GM18519 (cell line): ENCODE results near the gene ITIH6.
"Not testable (repeated sequence)": the region's sequence is repeated elsewhere in the genome, so short reads cannot be mapped to it uniquely, and the experiment has no call there.

Experiments
- ATAC-seq: cut with Tn5 transposase; IDR thresholded peaks from one replicate; pipeline ENCODE4 v1.9.1; 2021; ENCODE audit warnings: mild to moderate bottlenecking, moderate library complexity; ENCODE audit not compliant: unreplicated experiment, low FRiP score

ITIH6 gene

DNA sequence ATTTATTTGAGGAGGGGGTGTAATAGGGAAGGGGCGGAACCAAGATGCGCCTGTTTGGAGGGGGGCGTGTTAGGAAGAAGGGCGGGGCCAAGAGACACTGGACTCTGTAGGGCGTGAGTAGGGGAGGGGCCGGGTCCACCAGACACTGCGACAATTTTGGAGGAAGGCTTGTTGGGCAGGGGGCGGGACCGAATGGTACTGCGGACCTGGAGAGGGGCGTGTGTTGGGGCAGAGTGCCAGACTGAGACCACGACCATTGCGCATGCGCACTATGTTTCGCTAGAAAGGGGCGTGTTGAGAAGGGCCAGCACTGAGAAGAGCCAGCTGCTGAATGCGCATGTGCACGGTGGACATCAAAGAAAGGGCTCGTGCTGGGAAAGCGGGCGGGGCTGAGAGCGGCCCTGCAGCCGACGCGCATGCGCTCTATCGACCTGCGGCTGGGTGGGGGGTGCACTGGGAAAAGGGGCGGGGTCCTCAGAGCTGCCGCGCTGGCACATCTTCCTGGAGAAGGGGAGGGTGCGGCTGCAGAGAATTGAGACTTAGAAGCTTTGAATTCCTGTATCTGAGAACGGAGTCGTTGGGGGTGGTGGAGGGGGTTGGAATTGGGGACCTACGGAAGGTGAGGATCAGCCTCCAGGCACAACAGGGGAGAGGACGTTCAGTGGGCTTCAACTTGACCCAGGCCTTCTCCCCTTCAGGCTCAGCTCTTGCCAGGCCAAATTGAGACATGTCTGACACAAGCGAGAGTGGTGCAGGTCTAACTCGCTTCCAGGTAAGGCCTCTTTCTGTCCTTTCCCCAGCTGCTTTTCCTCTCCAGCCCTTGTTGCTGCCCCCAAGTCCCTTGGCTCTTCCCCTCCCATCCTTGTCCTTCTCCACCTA is 10.8 kb upstream of the ITIH6 start:
- ATAC-seq = peak; percentile 89

DNA sequence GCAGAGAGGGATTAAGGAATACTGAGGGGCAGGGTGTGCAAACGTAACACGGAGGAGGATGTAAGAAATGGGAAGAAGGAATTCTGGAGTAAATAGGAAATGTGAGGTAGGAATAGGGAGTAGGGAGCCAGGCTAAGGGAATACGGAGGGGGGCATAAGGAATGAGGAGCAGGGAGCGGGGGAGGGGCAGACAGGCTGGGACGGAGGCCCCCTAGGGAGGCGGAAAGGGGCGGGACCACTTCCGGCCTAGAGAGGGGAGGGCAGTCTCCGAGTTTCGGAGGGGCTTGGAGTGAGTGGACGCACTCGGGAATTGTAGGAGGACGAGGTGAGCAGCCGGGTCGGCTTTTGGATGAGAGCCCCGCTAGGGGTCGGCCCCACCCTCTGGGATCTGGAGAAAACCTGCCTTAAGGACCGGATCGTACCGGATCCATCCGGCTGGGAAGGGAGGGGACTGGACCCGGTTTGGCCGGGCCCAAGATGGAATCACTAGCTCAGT is 10.1 kb upstream of the ITIH6 start:
- ATAC-seq = peak; percentile 11

DNA sequence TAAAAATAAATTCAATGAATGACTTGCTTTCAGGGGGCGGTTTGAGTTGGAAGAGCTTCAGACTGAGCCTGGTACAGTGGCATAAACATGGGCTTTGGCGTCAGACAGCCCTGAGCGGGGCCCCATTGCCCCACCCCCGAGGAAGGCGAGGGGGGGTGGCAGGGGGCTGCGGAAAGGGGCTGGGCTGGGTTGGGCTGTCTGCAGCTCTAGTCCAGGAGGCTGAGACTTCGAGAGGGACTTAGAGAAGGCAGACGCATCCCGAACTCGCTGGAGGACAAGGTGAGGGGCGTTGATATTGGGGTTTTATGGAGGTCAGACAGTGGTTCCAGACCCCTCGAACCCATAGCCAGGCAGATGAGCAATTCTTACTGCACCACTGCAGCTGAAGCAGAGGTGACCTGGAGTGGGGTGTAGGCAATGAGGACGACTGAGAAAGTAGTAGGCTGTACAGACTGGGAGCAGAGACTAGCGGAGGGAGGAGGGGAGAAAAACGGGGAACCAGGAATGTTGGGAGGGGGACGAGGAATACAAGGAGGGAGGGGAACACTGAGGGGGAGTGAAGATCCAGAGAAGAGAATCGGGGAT is 9.6 kb upstream of the ITIH6 start, which contains the start of gene MAGED2:
Gene MAGED2, plus strand, starts transcription at position 222 of the 585 bp plus-strand sequence. CDS start 1,587 bp downstream, outside the sequence.
- ATAC-seq = no peak

DNA sequence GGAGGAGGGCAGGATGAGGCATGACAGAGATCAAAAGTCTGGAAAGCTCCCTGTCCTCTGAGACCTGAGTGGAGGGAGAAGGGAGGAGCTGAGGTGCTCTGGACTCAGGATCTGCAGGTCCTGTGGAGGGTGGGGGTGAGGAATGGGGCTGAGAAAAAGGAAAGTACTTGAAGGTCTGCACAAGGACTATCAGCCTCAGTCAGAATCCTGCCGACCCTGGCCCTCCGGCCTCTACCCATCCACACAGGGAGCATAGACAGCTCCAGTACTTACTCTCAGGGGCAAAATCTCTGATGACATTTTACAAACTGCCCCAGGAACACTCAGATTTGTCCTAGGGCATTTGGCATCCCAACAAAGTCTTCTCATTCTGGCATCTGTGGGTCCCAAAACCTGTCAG is 991 bp upstream of the ITIH6 start:
- ATAC-seq = no peak

DNA sequence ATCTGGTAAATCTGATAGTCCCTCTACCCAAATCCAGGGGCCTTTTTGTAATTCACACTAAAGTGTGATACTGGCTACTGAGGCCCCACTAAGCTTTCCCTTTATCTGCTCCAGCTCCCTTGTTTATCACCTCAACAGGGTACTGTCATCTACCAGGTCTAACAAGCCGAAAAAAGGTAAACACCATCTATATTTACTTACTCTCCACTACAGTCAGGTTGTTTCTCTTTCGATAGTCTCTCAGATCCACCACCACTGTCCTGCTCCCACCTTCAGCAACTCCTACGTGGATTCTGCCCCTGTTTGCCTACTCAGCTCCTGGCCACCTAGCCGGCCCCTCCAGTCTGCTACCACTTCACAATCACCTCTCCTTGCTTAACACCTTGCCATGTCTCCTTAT is 3.3 kb downstream of the ITIH6 start:
- ATAC-seq = no peak

DNA sequence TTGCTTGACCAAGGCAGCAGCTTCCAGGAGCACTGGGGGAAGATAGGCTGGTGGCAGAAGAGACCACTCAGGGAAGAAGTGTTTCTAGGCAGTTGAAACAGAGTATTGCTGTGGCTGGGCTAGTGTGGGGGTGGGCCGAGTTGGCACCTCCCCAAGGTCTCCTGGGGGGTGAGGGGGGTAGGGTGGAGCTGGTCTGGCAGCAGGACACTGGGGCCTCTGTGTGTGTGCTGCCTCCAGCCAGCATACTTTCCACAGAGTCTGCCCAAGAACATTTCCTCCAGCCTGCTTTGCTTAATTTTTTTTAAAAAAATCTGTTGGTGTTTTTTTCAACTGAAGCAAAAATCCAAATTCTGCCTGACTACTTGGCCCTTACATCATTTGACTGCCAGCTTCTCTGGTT is 4.0 kb downstream of the ITIH6 start:
- ATAC-seq = no peak

DNA sequence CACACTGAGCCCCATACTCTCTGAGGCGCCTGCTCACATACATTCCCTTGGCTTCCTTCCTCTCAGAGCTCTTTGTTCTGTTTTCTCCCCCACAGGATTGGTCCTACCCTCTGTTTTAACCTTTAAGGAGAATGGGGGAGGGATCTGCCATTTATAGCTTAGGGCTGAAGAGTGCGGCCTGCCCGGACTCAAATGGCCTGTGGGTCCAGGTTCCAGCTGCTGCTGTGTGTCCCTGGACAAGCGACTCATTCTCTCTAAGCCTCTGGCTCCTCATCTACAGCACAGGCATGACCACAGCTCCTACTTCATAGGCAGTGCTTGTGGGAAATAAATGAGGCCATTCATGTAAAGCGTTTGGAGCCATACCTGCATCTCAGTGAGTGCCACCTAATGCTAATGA is 8.7 kb downstream of the ITIH6 start:
- not testable (repeated sequence) for ATAC-seq

DNA sequence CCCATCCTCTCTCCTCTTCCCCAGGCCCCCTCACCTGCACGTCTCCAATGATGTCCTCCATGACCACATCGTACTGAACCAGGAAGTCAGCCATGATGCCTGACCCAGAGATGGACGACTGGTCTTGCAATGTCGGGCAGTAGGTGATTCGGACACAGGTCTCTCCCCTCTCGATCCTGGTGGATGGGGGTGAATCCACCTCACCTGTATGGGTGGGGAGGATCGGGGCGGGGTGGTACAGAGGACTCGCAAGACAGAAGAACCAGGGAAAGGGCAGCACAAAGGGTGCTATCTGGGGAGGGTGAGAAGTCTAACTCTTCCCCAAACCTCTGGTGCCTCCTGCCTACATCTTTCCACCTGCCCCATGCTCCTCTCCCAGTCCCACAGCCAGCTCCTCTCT is 9.6 kb downstream of the ITIH6 start:
- no peak for ATAC-seq

DNA sequence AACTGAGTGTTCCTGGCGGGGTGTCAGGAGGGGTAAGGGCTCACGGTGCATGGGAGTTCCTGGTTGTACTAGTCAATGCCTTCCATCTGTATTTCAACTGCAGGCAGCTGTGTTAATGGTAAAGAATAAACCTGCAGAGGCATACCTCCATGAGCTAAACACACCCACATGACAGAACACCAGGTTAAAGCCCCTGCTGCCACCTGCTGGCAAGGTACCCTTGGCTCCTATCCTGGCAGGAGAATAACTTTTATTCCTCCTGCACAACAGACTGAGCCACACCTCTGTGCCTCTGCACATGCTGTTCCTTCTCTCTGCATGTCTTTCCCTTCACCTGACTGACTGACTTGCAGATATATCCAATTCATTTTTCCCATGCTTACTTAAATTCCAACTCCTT is 11.1 kb downstream of the ITIH6 start:
- ATAC-seq = no peak

DNA sequence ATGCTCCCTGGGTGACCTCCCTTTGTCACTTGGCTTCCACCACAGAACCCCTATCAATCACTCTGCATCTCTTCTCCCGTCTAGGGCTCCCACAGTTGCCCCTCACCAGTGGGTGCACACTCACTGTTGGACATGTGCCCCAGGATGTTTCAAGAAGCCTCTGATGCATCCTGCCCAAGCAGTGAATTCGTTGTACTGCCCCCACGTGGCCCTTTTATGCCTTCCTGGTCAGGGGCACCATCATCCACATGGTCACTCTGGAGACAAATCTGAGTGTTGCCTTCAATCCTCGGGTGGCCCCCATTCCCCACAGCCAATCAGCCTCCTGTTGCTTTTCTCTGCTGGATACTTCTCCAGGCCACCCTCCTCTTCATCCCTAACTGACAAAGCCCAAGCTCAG is 12.2 kb downstream of the ITIH6 start:
- ATAC-seq = no peak

DNA sequence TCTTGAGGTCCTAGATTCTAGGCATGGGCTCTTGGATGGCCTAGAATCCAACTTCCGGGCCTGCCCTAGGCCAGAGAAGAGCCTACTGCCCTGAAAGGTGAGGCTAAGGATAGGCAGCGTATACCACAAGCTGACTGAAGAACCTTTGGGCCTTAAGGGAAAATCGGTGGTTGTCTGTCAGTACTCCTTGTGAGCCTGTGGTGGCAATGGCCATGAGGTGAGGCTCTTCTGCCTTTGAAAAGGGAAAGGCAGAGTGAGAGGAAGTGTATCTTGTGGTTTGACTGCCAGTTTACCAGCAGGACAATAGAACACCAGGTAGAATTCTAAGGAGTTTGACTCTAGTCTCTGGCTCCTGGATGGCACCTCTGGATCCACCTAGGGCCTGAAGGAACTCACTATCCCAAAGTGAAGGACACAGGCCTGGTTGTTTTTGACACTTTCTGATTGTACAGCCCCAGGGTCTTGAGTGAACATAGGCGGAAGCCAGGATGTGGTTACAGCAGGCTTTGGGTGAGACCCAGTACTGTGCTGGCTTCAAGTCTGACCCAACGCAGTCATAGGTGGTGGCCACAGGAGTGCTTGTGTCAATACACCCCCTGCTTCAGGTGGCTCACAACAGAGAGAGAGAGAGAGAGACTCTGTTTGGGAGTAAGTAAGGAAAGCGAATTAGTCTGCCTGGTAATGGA is 20.9 kb downstream of the ITIH6 start:
- ATAC-seq = no peak

DNA sequence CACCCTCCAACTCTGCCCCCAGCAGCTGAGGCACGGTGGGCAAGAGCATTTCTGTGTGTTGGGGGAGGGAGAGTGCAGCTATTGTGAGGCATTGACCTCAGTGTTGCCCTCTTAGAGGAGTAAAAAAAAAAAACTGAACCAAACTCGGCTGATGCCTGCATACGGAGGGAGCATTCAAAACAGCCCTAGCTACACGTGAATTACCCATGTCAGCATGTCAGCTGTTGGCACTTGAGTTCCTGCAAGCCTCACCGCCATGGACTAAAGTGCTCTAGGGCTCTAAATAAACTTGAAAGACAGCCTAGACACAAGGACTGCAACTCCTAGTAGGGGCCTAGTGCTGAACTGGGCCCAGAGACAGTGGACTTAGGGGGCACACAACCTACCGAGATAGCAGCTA is 22.0 kb downstream of the ITIH6 start:
- ATAC-seq = no peak

DNA sequence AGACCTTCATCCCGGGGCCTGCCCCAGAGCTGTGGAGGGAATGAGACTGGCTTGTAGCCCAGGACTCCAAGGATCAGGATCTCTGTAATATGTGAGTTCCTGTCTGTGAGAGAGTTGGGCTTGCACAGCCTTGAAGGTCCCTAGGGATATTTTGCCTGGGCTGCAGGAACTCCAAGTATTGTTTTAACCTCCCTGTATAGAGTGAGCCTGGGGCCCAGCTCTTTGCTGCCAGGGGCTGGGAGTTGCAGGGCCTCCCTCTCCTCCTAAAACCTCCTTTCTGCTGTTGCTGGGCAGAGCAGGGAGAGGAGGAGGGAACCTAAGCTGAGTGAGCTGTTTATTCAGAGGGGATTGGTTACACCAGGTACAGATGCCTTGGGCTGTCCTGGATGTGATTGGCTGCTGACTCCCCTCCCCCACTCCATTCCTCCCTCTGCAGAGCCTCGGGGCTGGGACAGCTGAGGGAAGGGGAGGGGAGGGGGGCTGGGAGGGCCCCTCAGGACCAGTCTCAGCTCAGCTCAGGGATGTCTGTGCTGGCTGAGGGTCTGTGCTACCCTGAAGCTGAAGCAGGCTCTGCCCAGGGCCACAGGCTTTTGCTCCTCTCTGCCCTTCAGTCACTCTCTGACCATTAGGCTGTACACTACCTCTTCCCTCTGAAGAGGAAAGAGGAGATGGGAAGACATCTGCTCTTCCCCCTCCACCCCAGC is 23.5 kb downstream of the ITIH6 start:
- not testable (repeated sequence) for ATAC-seq

DNA sequence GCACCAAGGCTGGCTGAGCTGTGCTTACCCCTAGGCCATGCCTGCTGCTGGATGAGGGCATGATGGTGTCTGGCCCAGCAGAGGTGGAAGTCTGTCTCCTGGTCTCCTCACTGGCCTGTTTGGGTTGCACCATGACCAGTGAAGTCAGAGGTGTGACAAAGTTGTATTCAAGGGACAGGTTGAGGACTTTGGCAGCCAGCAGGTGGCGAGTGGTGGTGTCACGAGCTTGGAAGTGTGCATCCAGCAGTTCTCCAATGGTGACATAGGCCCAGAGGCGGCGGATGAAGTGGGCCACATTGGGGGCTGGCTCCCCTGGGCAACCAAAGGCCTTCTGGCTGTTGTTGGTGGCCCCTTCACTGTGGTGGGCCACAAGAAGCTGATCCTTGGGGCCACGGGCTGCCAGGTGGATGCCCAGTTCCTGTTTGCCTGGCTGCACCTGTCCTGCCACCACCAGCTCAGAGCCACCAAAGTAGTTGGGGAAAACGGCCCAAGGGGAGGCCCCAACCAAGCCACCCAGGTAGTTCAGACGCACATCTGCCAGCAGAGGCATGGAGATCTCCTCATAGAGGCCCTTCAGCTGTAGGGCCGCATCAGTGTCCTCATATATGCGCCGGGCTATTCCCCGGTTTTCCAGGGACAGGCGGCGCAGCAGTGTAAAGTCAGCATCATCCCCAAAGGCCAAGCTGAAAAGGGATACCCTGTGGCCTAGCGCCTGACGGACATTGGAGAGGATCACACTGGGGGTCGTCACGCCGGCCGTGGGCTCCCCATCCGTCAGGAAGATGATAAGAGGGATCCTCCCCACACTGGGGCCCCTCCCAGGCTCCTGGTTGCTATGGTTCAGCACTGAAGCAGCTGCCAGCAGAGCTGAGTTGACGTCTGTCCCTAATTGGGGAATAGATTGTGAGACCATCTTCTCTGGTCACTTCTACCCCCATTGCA is 39.7 kb downstream of the ITIH6 start:
- ATAC-seq = no peak

DNA sequence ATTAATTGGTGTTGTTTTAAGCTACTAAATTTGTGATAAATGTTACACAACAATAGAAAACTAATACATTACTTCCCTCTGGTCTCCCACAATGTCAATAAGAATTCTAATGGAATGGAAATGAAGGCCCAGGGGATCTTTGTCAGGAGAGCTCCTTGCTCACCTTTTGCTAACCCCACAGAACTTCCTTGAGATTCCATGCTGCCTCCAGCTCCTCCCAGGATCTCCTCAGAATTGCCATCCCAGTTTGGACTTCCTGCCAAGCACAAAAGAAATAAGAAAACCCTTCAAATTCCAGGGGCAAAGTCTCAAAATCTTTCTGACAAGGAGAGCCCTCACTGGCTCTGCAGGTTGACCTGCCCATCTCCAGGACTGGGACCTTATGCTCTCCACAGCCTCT is 43.2 kb downstream of the ITIH6 start:
- ATAC-seq = no peak

DNA sequence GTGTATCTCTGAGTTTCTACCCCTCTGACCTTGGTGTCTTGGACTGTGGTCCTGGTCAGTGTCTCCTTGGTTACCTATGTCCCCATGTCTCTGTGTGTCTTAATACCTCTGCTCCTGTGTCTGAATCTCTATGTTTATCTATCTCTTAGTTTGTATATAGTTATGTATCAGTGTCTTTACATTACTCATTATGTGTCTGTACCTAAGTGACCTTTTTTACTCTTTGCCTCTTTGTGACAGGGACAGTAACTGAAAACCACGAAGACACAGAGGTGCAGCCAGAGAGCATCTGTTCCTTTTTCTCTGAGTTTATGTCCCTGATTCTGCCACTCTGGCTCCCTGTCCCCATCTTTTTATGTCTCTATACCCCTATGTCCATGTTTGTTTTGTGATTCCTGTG is 49.4 kb downstream of the ITIH6 start:
- no peak for ATAC-seq

DNA sequence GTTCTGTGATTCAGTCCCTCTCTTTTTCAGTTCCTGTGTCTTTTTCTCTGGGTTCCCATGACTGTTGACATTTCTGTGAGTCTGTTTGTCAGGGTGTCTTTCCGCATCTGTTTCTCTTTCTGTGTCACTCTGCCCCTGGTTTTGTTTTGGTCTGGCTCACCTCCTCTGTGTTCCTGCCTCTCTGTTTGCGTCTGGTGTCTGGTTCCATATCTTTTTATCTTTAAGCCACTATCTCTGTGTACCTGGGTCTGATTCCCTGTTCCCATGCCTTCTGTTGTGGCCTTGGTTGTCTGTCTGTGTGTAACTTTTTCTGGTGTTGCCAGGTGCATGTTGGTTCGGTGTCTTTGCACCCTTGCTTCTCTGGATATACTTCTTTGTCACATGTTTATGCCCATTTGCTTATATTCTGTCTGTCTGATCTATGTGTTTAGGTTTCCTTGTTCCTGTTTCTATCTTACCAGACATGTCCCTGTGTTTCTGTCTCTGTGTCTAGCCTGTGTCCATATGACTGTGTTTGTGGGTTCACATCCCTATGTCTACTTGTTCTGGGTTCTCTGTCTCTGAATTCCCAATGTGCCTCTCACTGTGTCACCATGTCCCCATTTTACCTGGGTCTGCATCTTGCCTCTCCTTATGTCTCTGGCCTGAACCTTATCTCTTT is 50.2 kb downstream of the ITIH6 start:
- no peak for ATAC-seq

DNA sequence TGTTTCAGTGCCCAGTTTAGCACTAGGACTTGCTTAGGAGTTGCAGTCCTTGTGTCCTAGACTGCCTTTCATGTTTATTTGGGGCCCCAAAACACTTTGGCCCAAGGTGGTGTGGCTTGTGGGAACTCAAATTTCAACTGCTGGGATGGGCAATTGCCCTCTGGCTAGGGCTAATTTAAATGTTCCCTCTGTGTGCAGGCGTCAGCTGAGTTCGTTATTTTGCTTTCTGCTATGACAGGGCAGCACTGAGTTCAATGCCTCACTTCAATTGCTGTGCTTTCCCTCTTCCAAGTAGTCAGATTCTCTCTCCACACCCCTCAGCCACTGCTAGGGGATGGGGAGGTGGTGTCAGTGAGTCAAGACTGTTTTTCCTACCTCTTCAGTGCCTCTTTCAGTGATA is 51.1 kb downstream of the ITIH6 start:
- ATAC-seq = no peak

DNA sequence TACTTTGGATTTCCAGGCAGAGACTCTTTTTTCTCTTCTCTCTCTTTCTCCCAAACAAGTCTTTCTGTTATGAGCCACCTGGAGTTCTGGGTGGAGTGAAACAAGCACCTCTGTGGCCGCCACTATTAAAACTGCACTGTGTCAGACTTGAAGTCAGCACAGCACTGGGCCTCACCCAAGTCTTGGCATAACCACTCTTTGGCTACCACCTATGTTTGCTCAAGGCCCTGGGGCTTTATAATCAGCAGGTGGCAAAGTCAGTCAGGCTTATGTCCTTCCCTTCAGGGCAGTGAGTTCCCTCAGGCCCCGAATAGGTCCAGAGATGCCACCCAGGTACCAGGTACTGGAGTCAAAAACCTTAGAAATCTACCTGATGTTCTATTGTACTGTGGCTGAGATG is 52.4 kb downstream of the ITIH6 start:
- no peak for ATAC-seq
